ENCODE measurements around the gene SEMA4G. TPM values are rescaled to one million over a fixed set of nuclear protein-coding genes. Genes with fewer than 3 reads are reported as not detected.

SEMA4G gene
- total and polyA plus RNA-seq, 2 of the 4 experiments (the other 2 are of a cell fraction): 0.90 to 8.7 TPM

GRCh38 chr10:100980311-100980710 is 11.0 kb downstream of the SEMA4G start:
- no peaks in the 10 kb centered on the region; the same call in none of the 2 replicates for H4K20me1 ChIP-seq (ENCODE audit: insufficient read depth, low read length)
- DNase-seq (no peak), ATAC-seq (ENCODE audit: low read depth) (no peak)
- no peak overlapping the region for H3K14ac ChIP-seq (replicated peaks; ENCODE audit: low read depth, low read length)
- no peak overlapping the region for H4K8ac ChIP-seq (ENCODE audit: low read depth in 2 of 2, low read length in 2 of 2)
- H2BK120ac ChIP-seq (ENCODE audit: low read depth, low read length): no peak overlapping the region
- peaks cover 32% of the 10 kb centered on the region for H3K36me3 ChIP-seq (ENCODE audit: control insufficient read depth, insufficient read depth, low read length)
- ChIA-PET POLR2A (ENCODE audit: unreplicated experiment) (no interaction called here), CTCF (no interaction called here)
- WGBS, 2 experiments (ENCODE audit: extremely low coverage in 2 of 2, insufficient read length in 1 of 2): 29% methylated on average over 1 of the region's 2 CpGs; no CpG with 5 or more reads in 1 of the 2 experiments
- no peak overlapping the region for H2AK5ac ChIP-seq (ENCODE audit: low read depth, low read length)
- H2BK5ac ChIP-seq (ENCODE audit: low read depth, low read length, poor library complexity, severe bottlenecking): no peak overlapping the region
- H3K9me3 ChIP-seq (ENCODE audit: control insufficient read depth, insufficient read depth, low read length): no peaks in the 10 kb centered on the region
- H2AK9ac ChIP-seq (replicated peaks; ENCODE audit: low read depth, low read length, poor library complexity): no peak overlapping the region
- H4K5ac ChIP-seq (ENCODE audit: low read depth, low read length): no peak overlapping the region
- H3K9ac ChIP-seq (ENCODE audit: low read depth, low read length): no peak overlapping the region
- no peak overlapping the region for H3K56ac ChIP-seq (ENCODE audit: extremely low read depth, insufficient read depth, low read length)
- peak overlapping the region; percentile 33 for H2AFZ ChIP-seq (replicated peaks; ENCODE audit: low read length, poor library complexity)
- in situ Hi-C loops (cut with MboI; ENCODE audit: low sequenced_read_pairs) (no loop called here), intact Hi-C loops (cut with micrococcal nuclease) (no loop called here), dilution Hi-C loops (cut with HindIII; ENCODE audit: low sequenced_read_pairs, unreplicated experiment) (no loop called here)
- no peak overlapping the region for H2BK15ac ChIP-seq (ENCODE audit: low read depth, low read length)
- H3K23ac ChIP-seq (ENCODE audit: low read depth, low read length): no peak overlapping the region
- no peak overlapping the region for H2BK20ac ChIP-seq (ENCODE audit: low read depth, low read length)
- H3K4me3 ChIP-seq (ENCODE audit: insufficient read depth, low read depth, low read length): no peak overlapping the region
- no peak overlapping the region for H3K18ac ChIP-seq (ENCODE audit: low read depth, low read length)
- H4K91ac ChIP-seq (ENCODE audit: insufficient read depth, low read depth, low read length): no peak overlapping the region
- TF ChIP-seq FOS (IDR thresholded peaks at IDR 0.05; ENCODE audit: low read depth, low read length): no peak
- TF ChIP-seq RFX5 (IDR thresholded peaks at IDR 0.05; ENCODE audit: low read depth, low read length): no peak
- TF ChIP-seq CEBPB (IDR thresholded peaks at IDR 0.05; ENCODE audit: low read depth, low read length): no peak
- no peak for TF ChIP-seq CTCF (conservative IDR thresholded peaks at IDR 0.05; ENCODE audit: low read depth, low read length)
- H3K4me1 ChIP-seq (ENCODE audit: control insufficient read depth, insufficient read depth, low read length): no peaks in the 10 kb centered on the region
- peaks cover 4 to 12% of the 10 kb centered on the region in 2 experiments; a peak in 3 of 4 replicates for H3K79me1 ChIP-seq (ENCODE audit: low read depth in 1 of 2, low read length in 2 of 2)
- H3K27me3 ChIP-seq (ENCODE audit: control insufficient read depth, insufficient read depth, low read length): no peaks in the 10 kb centered on the region
- no peak overlapping the region for H3K4ac ChIP-seq (ENCODE audit: low read depth, low read length)
- no peak overlapping the region for H3K27ac ChIP-seq (ENCODE audit: insufficient read depth, low read length)
- H3K4me2 ChIP-seq (ENCODE audit: low read depth, low read length): no peak overlapping the region
- no TSS peak for BruUV-seq (replicated peaks)
- peaks cover 8% of the 10 kb centered on the region for H3K9me1 ChIP-seq (ENCODE audit: insufficient read depth, low read length)
